Measurements from ENCODE around the gene SST. TPM values are rescaled to one million over a fixed set of nuclear protein-coding genes. Genes with fewer than 3 reads are reported as not detected.

Gene SST
- total and polyA plus RNA-seq, 2 of the 8 experiments (the other 6 are each of a cell fraction or from before 2014, with no cell fraction given), result 0.50 TPM; not detected in 1

- peak; percentile 27 to 43 for TF ChIP-seq RAD21 (IDR thresholded peaks at IDR 0.05 in 1 of 2, conservative IDR thresholded peaks at IDR 0.05 in 1 of 2; ENCODE audit: low read depth in 2 of 2, low read length in 2 of 2)
Measured at GRCh38 chr3:187709155-187709554, 39.0 kb upstream of the SST start (continued).
